LHCN-M2 (cell line): Measurements from ENCODE around the gene COPZ2. TPM values are rescaled to one million over a fixed set of nuclear protein-coding genes. Genes with fewer than 3 reads are reported as not detected.
"Not testable (repeated sequence)": the region's sequence is repeated elsewhere in the genome, so short reads cannot be mapped to it uniquely, and the experiment has no call there.

Source experiments
- DNase-seq: peaks from one replicate; pipeline ENCODE4 v3.0.0-alpha.2; 2012; ENCODE audit warnings: low read depth
- total RNA-seq: library from RNA; depleted of rRNA; stranded (reverse); fragments of >200 nt; gene quantifications from 2 replicates; pipeline ENCODE4 v1.2.3, GENCODE V29; 2014

Gene COPZ2
- total RNA-seq, 1 experiment from 2014 or later, result 70.4 TPM

- DNase-seq, result no peak
Observed at GRCh38 chr17:48006936-48007709, 30.5 kb downstream of the COPZ2 start.

GRCh38 chr17:48004983-48005382 is 32.6 kb downstream of the COPZ2 start:
- DNase-seq, result no peak

GRCh38 chr17:48003417-48004151 is 34.0 kb downstream of the COPZ2 start:
- no peak for DNase-seq

GRCh38 chr17:48002916-48003416 is 34.6 kb downstream of the COPZ2 start:
- DNase-seq, result no peak

- DNase-seq, result peak; percentile 84
Observed at GRCh38 chr17:48002266-48002915, 35.2 kb downstream of the COPZ2 start.

- DNase-seq, result not testable (repeated sequence)
Observed at GRCh38 chr17:48001657-48002056, 35.9 kb downstream of the COPZ2 start.

- no peak for DNase-seq
Observed at GRCh38 chr17:48001197-48001596, 36.4 kb downstream of the COPZ2 start.

GRCh38 chr17:47999582-47999981 is 38.0 kb downstream of the COPZ2 start:
- DNase-seq, result peak; percentile 32

- no peak for DNase-seq
Observed at GRCh38 chr17:47998044-47998443, 39.6 kb downstream of the COPZ2 start.

- peak; percentile 38 for DNase-seq
Observed at GRCh38 chr17:47997586-47997985, 40.0 kb downstream of the COPZ2 start.

GRCh38 chr17:47996201-47996600 is 41.4 kb downstream of the COPZ2 start:
- no peak for DNase-seq

- DNase-seq, result no peak
Observed at GRCh38 chr17:47995241-47995935, 42.2 kb downstream of the COPZ2 start.

- no peak for DNase-seq
Observed at GRCh38 chr17:47994724-47995123, 42.9 kb downstream of the COPZ2 start.

- DNase-seq, result no peak
Observed at GRCh38 chr17:47993964-47994363, 43.6 kb downstream of the COPZ2 start.

- no peak for DNase-seq
Observed at GRCh38 chr17:47993031-47993564, 44.5 kb downstream of the COPZ2 start.

- no peak for DNase-seq
Observed at GRCh38 chr17:47992216-47992615, 45.4 kb downstream of the COPZ2 start.

GRCh38 chr17:47990962-47991731 is 46.5 kb downstream of the COPZ2 start:
- peak; percentile 87 for DNase-seq

- DNase-seq, result peak; percentile 58
Observed at GRCh38 chr17:47989700-47990099, 47.9 kb downstream of the COPZ2 start.

- DNase-seq, result no peak
Observed at GRCh38 chr17:47989159-47989558, 48.4 kb downstream of the COPZ2 start.

GRCh38 chr17:47988445-47988844 is 49.2 kb downstream of the COPZ2 start:
- peak; percentile 23 for DNase-seq
